ENCODE measurements around the gene ZNF438.
A peak's percentile ranks its signal among the peaks of the same experiment; 100 is the strongest.

ZNF438 gene

GRCh38 chr10:30873411-30873810 lies 158.3 kb downstream of the ZNF438 start:
- DNase-seq: no peak

GRCh38 chr10:30870896-30871295 lies 160.8 kb downstream of the ZNF438 start:
- no peak for DNase-seq

- DNase-seq: no peak
Measured at GRCh38 chr10:30869566-30869965, 162.1 kb downstream of the ZNF438 start.

GRCh38 chr10:30868611-30869010 lies 163.1 kb downstream of the ZNF438 start:
- no peak for DNase-seq

- DNase-seq: no peak
Measured at GRCh38 chr10:30866896-30867295, 164.8 kb downstream of the ZNF438 start.

- DNase-seq: no peak
Measured at GRCh38 chr10:30865141-30865926, 166.3 kb downstream of the ZNF438 start.

- DNase-seq: peak; percentile 8
Measured at GRCh38 chr10:30863516-30864210, 168.0 kb downstream of the ZNF438 start.

- DNase-seq: peak; percentile 48
Measured at GRCh38 chr10:30862486-30862885, 169.2 kb downstream of the ZNF438 start.

GRCh38 chr10:30861976-30862375 lies 169.7 kb downstream of the ZNF438 start:
- no peak for DNase-seq

- DNase-seq: no peak
Measured at GRCh38 chr10:30861221-30861620, 170.4 kb downstream of the ZNF438 start.

- no peak for DNase-seq
Measured at GRCh38 chr10:30858499-30858898, 173.2 kb downstream of the ZNF438 start.

GRCh38 chr10:30857803-30858202 lies 173.9 kb downstream of the ZNF438 start:
- peak; percentile 9 for DNase-seq

GRCh38 chr10:30855131-30855530 lies 176.5 kb downstream of the ZNF438 start:
- DNase-seq: no peak

- DNase-seq: no peak
Measured at GRCh38 chr10:30854656-30855055, 177.0 kb downstream of the ZNF438 start.

GRCh38 chr10:30853066-30853465 lies 178.6 kb downstream of the ZNF438 start:
- no peak for DNase-seq

- no peak for DNase-seq
Measured at GRCh38 chr10:30850776-30851175, 180.9 kb downstream of the ZNF438 start.

GRCh38 chr10:30849231-30850035 lies 182.2 kb downstream of the ZNF438 start:
- DNase-seq: no peak

- no peak for DNase-seq
Measured at GRCh38 chr10:30848396-30849032, 183.2 kb downstream of the ZNF438 start.

- no peak for DNase-seq
Measured at GRCh38 chr10:30847642-30848041, 184.0 kb downstream of the ZNF438 start.

- no peak for DNase-seq
Measured at GRCh38 chr10:30847199-30847598, 184.5 kb downstream of the ZNF438 start.

GRCh38 chr10:30846710-30847109 lies 185.0 kb downstream of the ZNF438 start:
- no peak for DNase-seq

- no peak for DNase-seq
Measured at GRCh38 chr10:30842894-30843293, 188.8 kb downstream of the ZNF438 start.

- no peak for DNase-seq
Measured at GRCh38 chr10:30842185-30842584, 189.5 kb downstream of the ZNF438 start.
